Activated naive CD8-positive, alpha-beta T cell treated with anti-CD3 and anti-CD28 coated beads for 36 hours (primary cell): ENCODE results near the gene HAX1. TPM values are rescaled to one million over a fixed set of nuclear protein-coding genes. Genes with fewer than 3 reads are reported as not detected.
"Not testable (repeated sequence)": the region's sequence is repeated elsewhere in the genome, so short reads cannot be mapped to it uniquely, and the experiment has no call there.

ENCODE experiments used
- DNase-seq: peaks from one replicate; pipeline ENCODE4 v3.0.0; 2021
- H3K27ac Mint-ChIP-seq: one replicate; pipeline ENCODE4 v1.8.0; 2022; ENCODE audit warnings: mild to moderate bottlenecking, moderate library complexity, mixed read lengths
- H3K27me3 Mint-ChIP-seq: one replicate; pipeline ENCODE4 v1.8.0; 2022; ENCODE audit warnings: mild to moderate bottlenecking, mixed read lengths
- H3K36me3 Mint-ChIP-seq: one replicate; pipeline ENCODE4 v1.8.0; 2021; ENCODE audit warnings: mild to moderate bottlenecking, mixed read lengths
- H3K4me1 Mint-ChIP-seq: one replicate; pipeline ENCODE4 v1.8.0; 2021; ENCODE audit warnings: mixed read lengths
- H3K4me3 Mint-ChIP-seq: one replicate; pipeline ENCODE4 v1.8.0; 2022; ENCODE audit warnings: mild to moderate bottlenecking, moderate library complexity, mixed read lengths
- H3K9me3 Mint-ChIP-seq: one replicate; pipeline ENCODE4 v1.8.0; 2022; ENCODE audit warnings: mixed read lengths
- total RNA-seq, 2 experiments: library from RNA; stranded (reverse); gene quantifications; one replicate each; pipeline ENCODE4 v1.2.3, GENCODE V29; 2021

HAX1 gene
- total RNA-seq, 2 experiments from 2014 or later: 167 to 181 TPM

GRCh38 chr1:154307670-154308270 is 35.3 kb downstream of the HAX1 start:
- not testable (repeated sequence) for H3K4me3 Mint-ChIP-seq, DNase-seq, H3K4me1 Mint-ChIP-seq, H3K27me3 Mint-ChIP-seq, H3K36me3 Mint-ChIP-seq, H3K27ac Mint-ChIP-seq, H3K9me3 Mint-ChIP-seq

GRCh38 chr1:154309136-154309535 is 36.7 kb downstream of the HAX1 start:
- H3K9me3 Mint-ChIP-seq, DNase-seq, H3K4me1 Mint-ChIP-seq, H3K36me3 Mint-ChIP-seq, H3K27ac Mint-ChIP-seq, H3K4me3 Mint-ChIP-seq, H3K27me3 Mint-ChIP-seq: not testable (repeated sequence)

- not testable (repeated sequence) for H3K4me1 Mint-ChIP-seq, H3K27ac Mint-ChIP-seq, H3K4me3 Mint-ChIP-seq, DNase-seq, H3K9me3 Mint-ChIP-seq, H3K27me3 Mint-ChIP-seq, H3K36me3 Mint-ChIP-seq
These were observed 40.0 kb downstream of the HAX1 start for GRCh38 chr1:154312229-154313065.

- Mint-ChIP-seq H3K36me3 (peaks cover 3% of the 10 kb centered on the region), H3K27ac (no peak overlapping the region), H3K4me1 (peaks cover 1% of the 10 kb centered on the region), H3K4me3 (no peak overlapping the region), H3K9me3 (peaks cover 5% of the 10 kb centered on the region), H3K27me3 (no peaks in the 10 kb centered on the region)
- no peak for DNase-seq
These were observed 40.6 kb downstream of the HAX1 start for GRCh38 chr1:154313066-154313356.

GRCh38 chr1:154314226-154314625 is 41.8 kb downstream of the HAX1 start:
- not testable (repeated sequence) for H3K9me3 Mint-ChIP-seq, DNase-seq, H3K4me1 Mint-ChIP-seq, H3K27ac Mint-ChIP-seq, H3K4me3 Mint-ChIP-seq, H3K36me3 Mint-ChIP-seq, H3K27me3 Mint-ChIP-seq

- Mint-ChIP-seq H3K27ac (no peak overlapping the region), H3K27me3 (no peaks in the 10 kb centered on the region), H3K9me3 (peaks cover 5% of the 10 kb centered on the region), H3K36me3 (peaks cover 3% of the 10 kb centered on the region), H3K4me1 (no peaks in the 10 kb centered on the region), H3K4me3 (no peak overlapping the region)
- DNase-seq: no peak
These were observed 44.3 kb downstream of the HAX1 start for GRCh38 chr1:154316704-154317103.

GRCh38 chr1:154318386-154318785 is 46.0 kb downstream of the HAX1 start:
- Mint-ChIP-seq H3K27ac (no peak overlapping the region), H3K4me1 (no peaks in the 10 kb centered on the region), H3K4me3 (no peak overlapping the region), H3K36me3 (peaks cover 3% of the 10 kb centered on the region), H3K9me3 (peaks cover 5% of the 10 kb centered on the region), H3K27me3 (no peaks in the 10 kb centered on the region)
- DNase-seq: no peak

- H3K9me3 Mint-ChIP-seq: peaks cover 5% of the 10 kb centered on the region
- no peaks in the 10 kb centered on the region for H3K27me3 Mint-ChIP-seq
- no peak within 1 kb of the TSS for H3K27ac Mint-ChIP-seq
- H3K4me3 Mint-ChIP-seq: no peak within 1 kb of the TSS
- H3K36me3 Mint-ChIP-seq: peaks cover 3% of the 10 kb centered on the region
- H3K4me1 Mint-ChIP-seq: peaks cover 5% of the 10 kb centered on the region
- no peak for DNase-seq
These were observed 48.6 kb downstream of the HAX1 start, which contains the start of gene AQP10 for GRCh38 chr1:154320882-154321608. Gene AQP10 (plus strand): TSS chr1:154321093. CDS start chr1:154321156, 63 bp downstream.

GRCh38 chr1:154321609-154321934 is 49.1 kb downstream of the HAX1 start:
- H3K4me3 Mint-ChIP-seq, H3K4me1 Mint-ChIP-seq, H3K27ac Mint-ChIP-seq, H3K9me3 Mint-ChIP-seq, H3K36me3 Mint-ChIP-seq, H3K27me3 Mint-ChIP-seq, DNase-seq: not testable (repeated sequence)

- Mint-ChIP-seq H3K9me3 (no peaks in the 10 kb centered on the region), H3K4me3 (no peak overlapping the region), H3K27me3 (no peaks in the 10 kb centered on the region), H3K4me1 (peaks cover 23% of the 10 kb centered on the region), H3K27ac (no peak overlapping the region), H3K36me3 (no peaks in the 10 kb centered on the region)
- no peak for DNase-seq
These were observed 51.1 kb downstream of the HAX1 start for GRCh38 chr1:154323493-154323892.

- H3K27ac Mint-ChIP-seq: peak overlapping the region; percentile 45
These were observed 51.8 kb downstream of the HAX1 start for GRCh38 chr1:154324241-154324640.

GRCh38 chr1:154324669-154325582 is 52.5 kb downstream of the HAX1 start, which contains the start of gene ATP8B2:
Gene ATP8B2 (plus strand): TSS chr1:154325525. CDS start chr1:154328142, 2,617 bp downstream.
- Mint-ChIP-seq H3K27me3 (no peaks in the 10 kb centered on the region), H3K4me3 (peak within 1 kb of the TSS; percentile 99), H3K36me3 (peaks cover 3% of the 10 kb centered on the region), H3K9me3 (no peaks in the 10 kb centered on the region), H3K4me1 (peaks cover 33% of the 10 kb centered on the region), H3K27ac (peak within 1 kb of the TSS; percentile 94)
- DNase-seq: peak; percentile 84

More at GRCh38 chr1:154324241-154324640, 51.8 kb downstream of the HAX1 start:
- no peak for DNase-seq
- Mint-ChIP-seq H3K9me3 (no peaks in the 10 kb centered on the region), H3K4me1 (peaks cover 26% of the 10 kb centered on the region), H3K4me3 (peak overlapping the region; percentile 99), H3K36me3 (no peaks in the 10 kb centered on the region), H3K27me3 (no peaks in the 10 kb centered on the region)
